GM12892 (cell line): Measurements from ENCODE around the gene LRFN2.

Experiments used
- POLR2A ChIP-seq: IDR thresholded peaks from 2 replicates; pipeline ENCODE4 v1.6.1; 2011; ENCODE audit warnings: low read depth, low read length, control low read depth
- TAF1 ChIP-seq: IDR thresholded peaks from 2 replicates; pipeline ENCODE4 v1.6.1; 2011; ENCODE audit warnings: low read depth, mild to moderate bottlenecking, control low read depth, low read length, borderline replicate concordance

- TF ChIP-seq TAF1 (no peak), POLR2A (no peak)
Observed at GRCh38 chr6:40393641-40394040, 193.5 kb downstream of the LRFN2 start.
